IMR-90 (cell line): ENCODE results near the gene UGT1A3. TPM values are rescaled to one million over a fixed set of nuclear protein-coding genes. Genes with fewer than 3 reads are reported as not detected.

Experiments
- ATAC-seq: fragments of 200-7000 bp; cut with Tn5 transposase; 2 replicates; pipeline ENCODE4 v1.9.1; 2020; ENCODE audit warnings: low read depth, mild to moderate bottlenecking, moderate library complexity
- BruUV-seq: library from RNA; stranded (reverse); fragments of 400-500 nt; replicated peaks from 2 replicates; lab custom pipeline; 2021; lab: Mats Ljungman, UMichigan
- CTCF ChIA-PET: fragments of 300-600 bp; formaldehyde crosslinking; extraction: SDS; loops from one replicate; lab custom pipeline; 2021; ENCODE audit warnings: antibody characterized with exemption; lab: Yijun Ruan, JAX
- POLR2A ChIA-PET: fragments of 300-600 bp; sonication (Branson Sonifier 250); formaldehyde crosslinking; loops from one replicate; lab custom pipeline; 2022; ENCODE audit warnings: antibody characterized with exemption; ENCODE audit not compliant: unreplicated experiment; lab: Charles Lee
- DNase-seq: peaks from one replicate; pipeline ENCODE4 v3.0.0; 2013
- H2AFZ ChIP-seq: replicated peaks from 2 replicates; pipeline ENCODE3; 2013; ENCODE audit warnings: low read length, mild to moderate bottlenecking; ENCODE audit not compliant: poor library complexity
- H2AK5ac ChIP-seq: 2 replicates; pipeline ENCODE4 v1.6.1; 2013; ENCODE audit warnings: low read depth, low read length, inconsistent platforms
- H2AK9ac ChIP-seq: replicated peaks from 2 replicates; pipeline ENCODE3; 2013; ENCODE audit warnings: mild to moderate bottlenecking, low read depth, low read length, moderate library complexity; ENCODE audit not compliant: poor library complexity
- H2BK120ac ChIP-seq: 2 replicates; pipeline ENCODE4 v1.6.1; 2013; ENCODE audit warnings: low read depth, low read length, inconsistent platforms
- H2BK15ac ChIP-seq: 3 replicates; pipeline ENCODE4 v1.6.1; 2013; ENCODE audit warnings: low read depth, low read length, inconsistent platforms
- H2BK20ac ChIP-seq: 2 replicates; pipeline ENCODE4 v1.6.1; 2013; ENCODE audit warnings: low read depth, mild to moderate bottlenecking, inconsistent platforms, low read length, moderate library complexity
- H2BK5ac ChIP-seq: 2 replicates; pipeline ENCODE4 v1.6.1; 2013; ENCODE audit warnings: mild to moderate bottlenecking, low read depth, low read length, inconsistent platforms; ENCODE audit not compliant: poor library complexity, severe bottlenecking
- H3K14ac ChIP-seq: replicated peaks from 2 replicates; pipeline ENCODE4 v1.6.1; 2013; ENCODE audit warnings: low read depth, low read length, inconsistent platforms
- H3K18ac ChIP-seq: 2 replicates; pipeline ENCODE4 v1.6.1; 2013; ENCODE audit warnings: low read depth, low read length, control low read depth
- H3K23ac ChIP-seq: 2 replicates; pipeline ENCODE4 v1.6.1; 2013; ENCODE audit warnings: low read depth, low read length, inconsistent platforms
- H3K27ac ChIP-seq: 2 replicates; pipeline ENCODE4 v1.5.1; 2013; ENCODE audit warnings: mild to moderate bottlenecking, control low read depth, low read length; ENCODE audit not compliant: insufficient read depth
- H3K27me3 ChIP-seq: 2 replicates; pipeline ENCODE4 v1.6.1; 2013; ENCODE audit warnings: low read length; ENCODE audit not compliant: control insufficient read depth, insufficient read depth
- H3K36me3 ChIP-seq: 2 replicates; pipeline ENCODE4 v1.6.1; 2013; ENCODE audit warnings: low read length, mixed read lengths; ENCODE audit not compliant: control insufficient read depth, insufficient read depth
- H3K4ac ChIP-seq: 2 replicates; pipeline ENCODE4 v1.6.1; 2013; ENCODE audit warnings: low read depth, low read length, inconsistent platforms
- H3K4me1 ChIP-seq: 2 replicates; pipeline ENCODE4 v1.6.1; 2013; ENCODE audit warnings: low read length, mixed read lengths; ENCODE audit not compliant: control insufficient read depth, insufficient read depth
- H3K4me2 ChIP-seq: 2 replicates; pipeline ENCODE4 v1.6.1; 2013; ENCODE audit warnings: low read depth, mild to moderate bottlenecking, control low read depth, low read length, moderate library complexity
- H3K4me3 ChIP-seq: 2 replicates; pipeline ENCODE4 v1.5.1; 2013; ENCODE audit warnings: low read depth, mild to moderate bottlenecking, control low read depth, low read length, moderate library complexity; ENCODE audit not compliant: insufficient read depth
- H3K56ac ChIP-seq: 2 replicates; pipeline ENCODE4 v1.6.1; 2013; ENCODE audit warnings: low read length, inconsistent platforms; ENCODE audit not compliant: insufficient read depth; ENCODE audit errors: extremely low read depth
- H3K79me1 ChIP-seq, 2 experiments: 2 replicates each; pipeline ENCODE4 v1.6.1; 2013; ENCODE audit warnings: low read length in 2 of 2, inconsistent platforms in 1 of 2, low read depth in 1 of 2
- H3K9ac ChIP-seq: 2 replicates; pipeline ENCODE4 v1.6.1; 2013; ENCODE audit warnings: low read depth, low read length, control low read depth
- H3K9me1 ChIP-seq: 2 replicates; pipeline ENCODE4 v1.6.1; 2013; ENCODE audit warnings: low read length, inconsistent platforms; ENCODE audit not compliant: insufficient read depth
- H3K9me3 ChIP-seq: 2 replicates; pipeline ENCODE4 v1.6.1; 2013; ENCODE audit warnings: low read length; ENCODE audit not compliant: control insufficient read depth, insufficient read depth
- H4K20me1 ChIP-seq: 2 replicates; pipeline ENCODE4 v1.6.1; 2013; ENCODE audit warnings: low read length, inconsistent platforms; ENCODE audit not compliant: insufficient read depth
- H4K5ac ChIP-seq: 2 replicates; pipeline ENCODE4 v1.6.1; 2013; ENCODE audit warnings: mild to moderate bottlenecking, low read depth, low read length, control low read depth
- H4K8ac ChIP-seq, 2 experiments: 2 replicates each; pipeline ENCODE4 v1.6.1; 2013; ENCODE audit warnings: low read depth in 2 of 2, low read length in 2 of 2, control low read depth in 1 of 2, inconsistent platforms in 1 of 2
- H4K91ac ChIP-seq: 2 replicates; pipeline ENCODE4 v1.6.1; 2013; ENCODE audit warnings: low read depth, low read length, inconsistent platforms; ENCODE audit not compliant: insufficient read depth
- BHLHE40 ChIP-seq: fragments of 150-350 bp; IDR thresholded peaks from 2 replicates; pipeline ENCODE4 v1.6.1; 2016; ENCODE audit warnings: mild to moderate bottlenecking, low read depth, low read length
- CEBPB ChIP-seq: IDR thresholded peaks from 2 replicates; pipeline ENCODE4 v1.6.1; 2012; ENCODE audit warnings: low read depth, low read length, improper control_type of control experiment
- CHD1 ChIP-seq: IDR thresholded peaks from 2 replicates; pipeline ENCODE4 v1.6.1; 2012; ENCODE audit warnings: low read depth, low read length, improper control_type of control experiment
- MAFK ChIP-seq: IDR thresholded peaks from 2 replicates; pipeline ENCODE4 v1.6.1; 2012; ENCODE audit warnings: low read depth, low read length, improper control_type of control experiment
- MAZ ChIP-seq: IDR thresholded peaks from 2 replicates; pipeline ENCODE4 v1.6.1; 2012; ENCODE audit warnings: low read depth, mild to moderate bottlenecking, low read length, improper control_type of control experiment, moderate library complexity, borderline replicate concordance
- MXI1 ChIP-seq: IDR thresholded peaks from 2 replicates; pipeline ENCODE4 v1.6.1; 2012; ENCODE audit warnings: low read depth, mild to moderate bottlenecking, low read length, moderate library complexity, borderline replicate concordance
- POLR2A ChIP-seq: IDR thresholded peaks from 2 replicates; pipeline ENCODE4 v1.6.1; 2012; ENCODE audit warnings: mild to moderate bottlenecking, low read depth, low read length
- RAD21 ChIP-seq: IDR thresholded peaks from 2 replicates; pipeline ENCODE4 v1.6.1; 2012; ENCODE audit warnings: low read length, improper control_type of control experiment
- RCOR1 ChIP-seq: IDR thresholded peaks from 2 replicates; pipeline ENCODE4 v1.6.1; 2012; ENCODE audit warnings: mild to moderate bottlenecking, low read length, improper control_type of control experiment; ENCODE audit not compliant: insufficient replicate concordance
- RFX5 ChIP-seq: IDR thresholded peaks from 2 replicates; pipeline ENCODE4 v1.8.0; 2012; ENCODE audit warnings: low read depth, mild to moderate bottlenecking, low read length, moderate library complexity
- WGBS, 2 experiments: methylation state at CpG; one replicate each; pipeline versions ENCODE4 v1.1.5 to v1.1.7; 2013; ENCODE audit warnings: missing lambda C conversion rate in 2 of 2; ENCODE audit not compliant: insufficient read length in 1 of 2; ENCODE audit errors: extremely low coverage in 2 of 2; 5-methylcytosine and 5-hydroxymethylcytosine counted together
- dilution Hi-C: fragments of 300-500 bp; cut with HindIII; formaldehyde crosslinking; loops from one replicate; pipeline ENCODE4 v1.14.3; 2018; ENCODE audit warnings: low sequenced_read_pairs; ENCODE audit not compliant: unreplicated experiment
- in situ Hi-C: fragments of 300-500 bp; cut with MboI; formaldehyde crosslinking; loops from 3 replicates; pipeline ENCODE4 v1.14.3; 2019; ENCODE audit warnings: low sequenced_read_pairs, inconsistent platforms, mixed read lengths
- intact Hi-C: fragments of 100-400 bp; cut with micrococcal nuclease; formaldehyde crosslinking; loops from 2 replicates; pipeline ENCODE4 v1.10.0; 2022
- polyA plus RNA-seq, 3 experiments: library from polyadenylated mRNA; depleted of rRNA; stranded (reverse); fragments of >200 nt; gene quantifications; 2 replicates each; pipeline ENCODE4 v1.2.3, GENCODE V29; 2012; ENCODE audit warnings: low replicate concordance in 1 of 3
- total RNA-seq: library from RNA; depleted of rRNA; stranded (reverse); fragments of >200 nt; gene quantifications from 2 replicates; pipeline ENCODE4 v1.2.3, GENCODE V29; 2012
- TF ChIP-seq, protein P1 (sequence below): fragments of 150-350 bp; IDR thresholded peaks from 2 replicates; pipeline ENCODE4 v1.6.1; 2016; ENCODE audit warnings: low read depth, mild to moderate bottlenecking, low read length, moderate library complexity, borderline replicate concordance

The UGT1A3 gene
- total and polyA plus RNA-seq, 2 of the 4 experiments (the other 2 are of a cell fraction): not detected

DNA sequence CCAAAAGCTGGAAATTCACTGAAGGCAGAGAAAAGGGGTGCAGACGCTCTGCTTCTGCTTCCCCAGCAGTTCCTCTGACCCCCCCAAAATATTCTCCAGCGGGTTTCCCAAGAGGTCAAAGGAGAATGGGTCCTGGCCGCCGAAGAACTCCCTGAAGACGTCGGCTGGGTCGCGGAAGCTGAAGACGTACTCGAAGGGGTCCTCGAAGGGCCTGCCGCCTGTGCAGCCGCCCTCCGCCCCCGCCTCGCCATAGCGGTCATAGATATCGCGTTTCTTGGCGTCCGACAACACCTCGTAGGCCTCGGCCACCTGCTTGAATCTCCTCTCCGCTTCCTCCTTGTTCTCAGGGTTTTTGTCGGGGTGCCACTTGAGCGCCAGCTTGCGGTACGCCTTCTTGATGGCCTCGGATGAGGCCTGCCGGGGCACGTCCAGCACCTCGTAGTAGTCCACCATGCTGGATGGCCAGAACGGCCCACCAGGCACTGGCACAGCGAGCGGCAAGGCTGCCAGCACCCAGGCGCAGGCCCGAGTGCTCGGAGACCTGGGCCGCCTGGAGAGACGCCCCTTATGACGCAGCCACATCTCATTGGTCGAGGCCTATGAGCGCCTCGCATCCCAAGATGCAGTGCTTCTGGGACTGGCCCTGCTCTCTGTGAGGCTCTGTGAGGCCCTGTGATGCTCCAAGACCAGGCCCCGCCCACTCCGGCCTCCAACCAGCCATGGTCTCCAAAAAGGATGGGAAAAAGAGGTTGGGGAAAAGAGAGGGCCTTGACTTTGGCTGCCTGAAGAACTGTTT lies 14.8 kb downstream of the UGT1A3 start:
- no peak overlapping the region for H4K8ac ChIP-seq
- H3K4me2 ChIP-seq: no peak overlapping the region
- in situ Hi-C loops (no loop called here), dilution Hi-C loops (no loop called here), intact Hi-C loops (no loop called here)
- no peak overlapping the region for H3K23ac ChIP-seq
- no peak overlapping the region for H3K4me3 ChIP-seq
- H3K14ac ChIP-seq: no peak overlapping the region
- H4K20me1 ChIP-seq: no peaks in the 10 kb centered on the region
- ChIA-PET POLR2A (no interaction called here), CTCF (no interaction called here)
- H3K36me3 ChIP-seq: no peaks in the 10 kb centered on the region
- DNase-seq (no peak), ATAC-seq (no peak)
- no peak overlapping the region for H2BK5ac ChIP-seq
- 85% methylated on average over 16 of the region's 46 CpGs; no CpG with 5 or more reads in 1 of the 2 experiments for WGBS, 2 experiments
- no peak overlapping the region for H4K5ac ChIP-seq
- H2BK120ac ChIP-seq: no peak overlapping the region
- H4K91ac ChIP-seq: no peak overlapping the region
- TF ChIP-seq MAFK (no peak), RFX5 (no peak), MAZ (no peak), CEBPB (no peak), MXI1 (no peak), BHLHE40 (no peak), RAD21 (no peak), RCOR1 (no peak), CHD1 (no peak), POLR2A (no peak)
- TF ChIP-seq, protein P1, sequence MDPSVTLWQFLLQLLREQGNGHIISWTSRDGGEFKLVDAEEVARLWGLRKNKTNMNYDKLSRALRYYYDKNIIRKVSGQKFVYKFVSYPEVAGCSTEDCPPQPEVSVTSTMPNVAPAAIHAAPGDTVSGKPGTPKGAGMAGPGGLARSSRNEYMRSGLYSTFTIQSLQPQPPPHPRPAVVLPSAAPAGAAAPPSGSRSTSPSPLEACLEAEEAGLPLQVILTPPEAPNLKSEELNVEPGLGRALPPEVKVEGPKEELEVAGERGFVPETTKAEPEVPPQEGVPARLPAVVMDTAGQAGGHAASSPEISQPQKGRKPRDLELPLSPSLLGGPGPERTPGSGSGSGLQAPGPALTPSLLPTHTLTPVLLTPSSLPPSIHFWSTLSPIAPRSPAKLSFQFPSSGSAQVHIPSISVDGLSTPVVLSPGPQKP: no peak
- H3K79me1 ChIP-seq: no peaks in the 10 kb centered on the region
- no peak overlapping the region for H3K4ac ChIP-seq
- no peaks in the 10 kb centered on the region; the same call in 1 of the 2 replicates for H3K27me3 ChIP-seq
- no peak overlapping the region for H3K27ac ChIP-seq
- no peak overlapping the region for H2AK9ac ChIP-seq
- no peaks in the 10 kb centered on the region for H3K9me1 ChIP-seq
- no peak overlapping the region for H3K56ac ChIP-seq
- no peak overlapping the region for H3K18ac ChIP-seq
- H3K4me1 ChIP-seq: no peaks in the 10 kb centered on the region
- no peak overlapping the region for H2BK20ac ChIP-seq
- H3K9me3 ChIP-seq: no peaks in the 10 kb centered on the region
- H2AK5ac ChIP-seq: no peak overlapping the region
- H2BK15ac ChIP-seq: no peak overlapping the region
- H2AFZ ChIP-seq: no peak overlapping the region
- BruUV-seq: no TSS peak
- no peak overlapping the region for H3K9ac ChIP-seq
